Sigmoid colon (tissue), 4 donors: ENCODE data around the gene ATG12.

Source experiments
- CTCF ChIP-seq, 4 experiments: fragments of 450-650 bp in 3 of 4; fragments of 200-600 bp in 1 of 4; IDR thresholded peaks; one replicate each; pipeline ENCODE4 v1.5.1; 2016 to 2019; ENCODE audit warnings: antibody characterized with exemption in 4 of 4, mild to moderate bottlenecking in 3 of 4, moderate library complexity in 2 of 4
- EP300 ChIP-seq, 4 donors: sonication (generic); formaldehyde crosslinking; IDR thresholded peaks; one replicate each; pipeline ENCODE4 v1.6.1; 2017; ENCODE audit warnings: antibody characterized with exemption in 4 of 4
- POLR2A ChIP-seq, 2 donors: fragments of 450-650 bp; IDR thresholded peaks; one replicate each; pipeline ENCODE4 v1.6.1; 2016; ENCODE audit warnings: antibody characterized with exemption in 2 of 2, mild to moderate bottlenecking in 2 of 2, moderate library complexity in 2 of 2
- POLR2AphosphoS5 ChIP-seq, 4 donors: sonication (generic); formaldehyde crosslinking; IDR thresholded peaks; one replicate each; pipeline ENCODE4 v1.6.1; 2017; ENCODE audit warnings: antibody characterized with exemption in 4 of 4

GRCh38 chr5:115873392-115873791 lies 32.0 kb upstream of the ATG12 start:
- TF ChIP-seq EP300 (IDR thresholded peaks at IDR 0.05) (no peak), CTCF (IDR thresholded peaks at IDR 0.05) (no peak), POLR2A (IDR thresholded peaks at IDR 0.05) (no peak), POLR2AphosphoS5 (IDR thresholded peaks at IDR 0.05) (no peak)
